CD4-positive, alpha-beta T cell treated with Interleukin-6 for 4 hours (primary cell): ENCODE data around the gene PHF21A.

Experiments
- DNase-seq: peaks from one replicate; pipeline ENCODE4 v3.0.0-alpha.2; 2020; ENCODE audit warnings: mixed read lengths

The PHF21A gene

DNA sequence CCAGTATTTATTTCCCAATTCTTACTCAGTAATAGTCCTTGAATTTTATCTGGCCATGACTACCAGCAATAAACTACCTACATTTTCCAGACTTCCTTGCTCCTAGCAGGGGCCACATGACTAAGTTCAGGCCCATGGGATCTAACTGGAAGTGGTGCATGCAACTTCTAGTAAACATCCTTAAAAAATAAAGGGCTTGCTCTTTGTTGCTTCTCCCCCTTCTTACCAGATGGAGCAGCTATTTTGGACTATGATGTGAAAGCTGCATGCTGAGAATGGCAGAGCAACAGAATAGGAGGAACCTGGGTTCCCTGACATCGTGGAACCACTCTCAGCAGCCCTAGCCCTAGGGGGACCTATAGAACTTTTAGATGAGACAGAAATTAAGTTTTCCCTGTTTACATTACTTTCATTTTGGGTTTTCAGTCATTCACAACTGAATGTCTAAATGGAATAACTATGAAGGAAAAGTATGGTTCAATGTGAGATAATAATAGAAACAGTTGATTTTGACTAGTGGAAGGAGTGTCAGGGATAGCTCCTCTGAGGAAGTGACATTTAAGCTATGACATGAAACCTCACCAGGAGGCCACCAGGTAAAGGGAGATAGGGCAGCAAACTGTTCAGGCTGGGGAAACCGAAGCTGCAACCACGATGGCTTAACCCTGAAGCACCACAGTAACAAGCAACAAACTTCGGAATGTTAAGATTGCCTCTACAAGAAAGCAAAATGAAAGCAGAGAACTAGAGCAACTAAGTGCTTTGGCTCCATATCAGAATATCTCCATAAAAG lies 48.9 kb downstream of the PHF21A start:
- DNase-seq: no peak

DNA sequence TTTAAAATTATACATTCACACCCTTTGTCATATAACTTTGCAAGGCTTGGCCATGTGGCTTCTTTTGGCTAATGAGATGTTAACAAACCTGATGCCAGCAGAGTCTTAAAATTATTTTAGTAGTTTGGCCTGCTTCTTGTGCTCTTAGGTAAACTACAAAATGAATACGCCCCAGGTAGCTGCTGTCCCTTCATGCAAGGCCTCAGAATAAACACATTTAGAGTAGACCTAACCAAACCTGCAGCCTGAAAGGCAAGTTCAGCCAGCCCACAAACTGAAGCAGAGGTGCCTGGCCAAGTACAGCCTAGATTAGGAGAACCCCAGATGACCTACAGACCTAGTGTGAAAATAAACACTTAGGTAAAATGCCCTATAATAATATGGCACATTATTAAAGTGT lies 50.2 kb downstream of the PHF21A start:
- DNase-seq: no peak

DNA sequence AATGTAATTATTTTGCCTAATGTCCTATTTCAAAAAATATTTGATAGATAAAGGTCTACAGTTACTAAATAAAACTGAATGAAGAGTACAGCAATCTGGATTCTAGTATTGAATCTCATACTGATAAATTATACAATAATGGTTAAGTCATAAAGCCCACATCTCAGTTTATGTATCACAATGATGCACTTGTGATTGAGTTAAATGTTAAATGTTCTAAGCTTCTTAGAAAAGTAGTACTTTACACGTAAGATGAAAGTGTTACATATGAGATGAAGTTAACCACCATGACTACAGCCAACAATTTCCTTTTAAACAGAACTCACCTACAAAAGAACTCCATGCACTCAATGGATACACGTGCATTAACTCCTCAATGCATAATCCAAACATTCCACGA lies 51.7 kb downstream of the PHF21A start:
- DNase-seq: no peak

DNA sequence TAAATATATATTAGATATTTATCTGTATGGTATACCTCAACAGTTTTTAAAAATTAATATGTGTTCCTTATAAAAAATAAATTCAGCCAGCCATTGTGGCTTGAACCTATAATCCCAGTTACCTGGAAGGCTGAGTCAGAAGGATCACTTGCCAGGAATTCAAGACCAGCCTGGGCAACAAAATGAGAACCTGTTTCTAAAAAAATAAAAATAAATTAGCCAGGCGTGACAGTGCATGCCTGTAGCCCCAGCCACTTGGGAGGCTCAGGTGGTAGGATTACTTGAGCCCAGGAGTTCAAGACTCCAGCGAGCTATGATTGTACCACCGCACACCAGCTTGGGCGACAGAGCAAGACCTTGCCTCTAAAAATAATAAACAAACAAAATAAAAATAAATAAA lies 54.9 kb downstream of the PHF21A start:
- no peak for DNase-seq

DNA sequence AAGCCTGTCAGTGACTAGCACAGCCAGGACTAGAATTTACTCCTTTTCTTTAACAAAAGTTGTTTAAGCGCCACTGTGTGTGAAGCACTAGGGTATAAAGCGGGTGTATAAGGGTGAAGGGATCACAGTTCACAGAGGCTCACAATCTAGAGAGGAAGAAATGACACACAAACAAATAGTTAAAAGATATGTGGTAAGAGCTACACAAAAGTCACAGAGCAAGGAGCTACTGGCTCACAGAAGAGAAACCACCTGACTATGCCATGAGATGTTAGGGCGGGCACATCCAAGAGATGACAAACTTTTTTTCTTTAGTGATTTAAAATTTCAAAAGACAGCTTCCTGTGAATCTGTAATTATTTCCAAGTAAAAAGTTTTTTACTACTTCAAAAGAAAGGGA lies 55.6 kb downstream of the PHF21A start:
- no peak for DNase-seq

DNA sequence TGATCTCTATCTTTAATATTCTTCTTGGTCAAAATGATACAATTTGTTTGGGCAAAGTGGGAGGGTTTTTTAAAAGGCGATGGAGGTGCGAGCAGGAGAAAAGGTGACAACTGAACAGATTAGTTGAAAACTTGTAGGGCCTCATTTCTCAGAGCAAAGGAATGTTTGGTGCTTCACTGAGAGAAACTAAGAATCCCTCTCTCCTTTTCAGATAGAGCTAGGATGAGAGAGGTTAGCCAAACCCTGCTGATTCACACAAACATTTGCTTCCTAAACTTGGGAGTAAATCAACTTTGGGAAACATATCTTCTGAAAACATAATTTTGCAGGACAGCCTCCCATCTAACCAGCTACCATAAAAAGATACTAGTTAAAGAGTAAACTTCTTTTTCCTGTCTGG lies 57.0 kb downstream of the PHF21A start:
- no peak for DNase-seq

DNA sequence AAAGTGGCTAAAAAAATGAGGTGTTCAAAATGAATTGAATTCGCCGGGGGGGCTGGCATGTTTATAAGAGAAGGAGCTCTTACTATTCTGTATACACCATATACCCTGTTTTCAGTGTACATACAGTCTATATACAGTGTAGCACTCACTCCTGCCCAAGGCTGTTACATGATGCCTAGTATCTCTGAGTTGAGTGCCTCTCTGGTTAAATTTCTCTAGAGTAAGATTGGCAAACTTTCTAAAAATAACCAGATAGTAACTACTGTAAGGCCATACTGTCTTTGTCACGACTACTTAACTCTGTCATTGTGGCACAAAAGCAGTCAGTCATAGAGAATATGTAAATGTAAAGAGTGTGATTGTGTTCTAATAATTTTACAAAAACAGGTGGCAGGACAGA lies 58.1 kb downstream of the PHF21A start:
- DNase-seq: no peak

DNA sequence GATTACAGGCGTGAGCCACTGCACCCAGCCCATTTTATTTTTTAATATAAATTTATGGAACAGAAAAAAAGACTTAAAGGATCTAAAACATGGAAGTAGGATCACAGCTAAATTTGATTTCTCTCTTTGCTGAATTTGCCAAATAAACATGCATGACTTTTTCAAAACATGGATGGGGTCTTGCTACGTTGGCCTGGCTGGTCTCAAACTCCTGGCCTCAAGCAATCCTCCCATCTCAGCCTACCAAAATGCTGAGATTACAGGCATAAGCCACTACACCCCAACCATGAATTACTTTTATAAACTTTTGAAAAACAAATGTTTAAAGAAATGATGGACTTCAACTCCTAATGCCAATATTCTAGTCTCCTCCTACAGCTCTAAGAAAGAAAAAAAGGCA lies 61.2 kb downstream of the PHF21A start:
- DNase-seq: no peak

DNA sequence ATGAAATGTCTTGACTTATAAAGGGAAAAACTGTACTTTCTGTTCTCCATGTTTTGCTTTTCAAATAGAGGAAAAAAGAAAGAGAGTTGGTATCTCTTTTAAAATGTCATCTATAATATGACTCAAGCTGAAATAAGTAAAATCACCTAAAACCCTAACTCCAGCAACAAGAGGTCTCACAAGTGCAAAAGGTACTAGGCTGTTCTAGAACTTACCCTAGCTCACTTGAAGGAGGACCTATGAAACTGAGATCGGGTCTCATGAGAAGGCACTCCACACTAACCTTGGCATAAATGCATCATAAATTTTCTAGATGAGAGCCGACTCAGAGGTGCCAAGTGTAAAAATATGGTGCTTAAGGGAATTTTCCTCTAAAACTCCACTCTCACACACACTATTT lies 63.8 kb downstream of the PHF21A start:
- DNase-seq: no peak

DNA sequence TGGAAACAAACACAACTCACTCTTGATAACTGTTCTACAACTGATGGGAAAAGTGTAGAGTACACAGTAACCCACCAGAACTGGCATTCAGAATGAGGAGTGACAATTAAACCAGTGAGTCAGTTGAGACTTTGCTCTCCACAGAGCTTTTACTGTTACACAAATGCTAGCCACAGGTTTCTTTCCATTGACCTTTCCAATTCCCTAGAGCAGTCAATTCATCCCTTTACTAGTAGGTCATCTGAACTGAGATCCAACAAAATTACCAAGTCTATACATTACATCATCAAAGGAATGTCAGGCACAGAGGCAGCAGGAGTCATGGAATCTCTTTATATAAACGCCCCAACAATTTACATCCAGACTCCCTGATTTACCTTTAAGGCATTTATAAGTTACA lies 65.9 kb downstream of the PHF21A start:
- no peak for DNase-seq

DNA sequence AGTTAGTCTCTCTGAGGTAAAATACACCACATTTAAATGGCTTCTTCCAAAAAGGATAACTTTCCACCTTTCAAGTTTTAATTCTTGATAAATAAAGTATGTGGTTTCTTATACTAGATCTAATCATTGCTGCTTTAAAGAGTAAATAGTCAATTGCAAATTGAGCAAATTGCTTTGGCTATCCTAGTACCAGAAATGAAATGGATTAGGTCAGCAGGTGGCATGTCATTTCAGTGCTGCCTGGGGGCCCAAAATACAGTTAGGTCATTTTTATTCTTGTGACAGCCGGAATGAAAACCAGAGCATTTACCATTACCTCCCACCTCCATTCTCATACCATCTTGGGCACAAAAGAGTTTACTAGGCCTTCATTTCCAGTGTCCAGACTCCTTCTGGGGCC lies 70.2 kb downstream of the PHF21A start:
- DNase-seq: no peak

DNA sequence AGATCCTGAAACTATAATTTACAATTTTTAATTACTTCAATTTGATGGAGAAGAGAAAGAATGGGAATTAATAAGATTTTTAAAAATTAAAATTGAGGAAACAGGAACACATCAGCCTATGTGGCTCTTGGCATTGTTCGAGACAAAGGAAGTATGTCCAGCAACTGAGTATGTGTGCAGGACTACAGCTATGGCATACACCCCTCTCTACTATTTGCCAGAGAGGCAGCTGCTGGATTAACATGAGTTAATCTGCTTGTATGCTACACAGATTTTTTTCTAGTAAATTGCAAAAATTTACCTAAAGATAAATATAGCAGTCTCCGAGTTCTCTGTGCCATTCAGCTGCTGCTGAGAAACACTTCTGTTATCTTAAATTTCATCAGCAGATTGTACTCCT lies 70.6 kb downstream of the PHF21A start:
- no peak for DNase-seq

DNA sequence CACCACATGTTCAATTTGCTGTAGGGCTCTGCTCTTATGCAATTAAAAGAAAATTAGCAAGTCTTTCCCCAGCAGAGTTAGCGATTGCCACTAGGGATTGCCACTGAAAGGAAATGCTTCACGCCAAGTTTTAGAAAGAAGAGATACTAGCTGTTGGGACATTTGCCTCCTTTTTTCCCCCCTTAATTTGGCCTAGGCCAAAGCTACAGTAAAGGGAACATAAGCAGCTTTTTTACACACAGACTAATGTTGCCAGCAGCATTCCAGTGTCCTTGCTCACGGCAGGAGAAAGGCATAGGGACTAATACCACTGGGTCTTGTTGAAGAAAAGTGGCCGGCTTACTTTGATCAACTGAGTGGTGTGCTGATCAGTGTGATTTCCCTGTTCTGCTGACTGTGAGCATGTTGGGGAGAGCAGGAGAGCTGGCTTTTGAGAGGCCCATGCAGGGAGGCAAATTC lies 71.2 kb downstream of the PHF21A start:
- no peak for DNase-seq

DNA sequence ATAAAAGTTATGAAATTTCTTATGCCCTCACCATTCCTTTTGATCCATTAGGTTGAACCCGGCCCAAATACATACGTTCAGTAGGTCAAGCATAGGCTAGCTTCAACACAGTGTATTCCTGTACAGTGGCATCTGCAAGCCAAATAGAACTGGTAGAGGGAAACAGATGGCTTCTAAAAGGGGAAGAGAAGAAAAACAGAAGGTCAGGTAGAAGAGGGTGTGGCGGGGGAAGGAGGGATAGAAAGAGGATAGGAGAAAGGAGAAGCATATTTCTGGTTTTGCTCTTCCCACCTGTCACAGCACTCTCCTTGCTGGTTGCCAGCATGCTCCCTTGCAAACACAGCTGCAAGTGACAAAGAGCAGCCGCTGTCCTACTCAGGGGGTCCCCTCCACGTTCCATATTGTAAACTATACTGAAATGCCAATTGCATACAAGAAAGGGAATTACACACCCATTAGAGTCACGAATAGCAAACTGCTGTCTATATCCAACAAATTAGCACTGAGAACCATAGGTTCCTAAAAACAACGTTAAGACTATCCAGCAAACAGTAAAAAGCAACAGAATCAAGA lies 71.8 kb downstream of the PHF21A start:
- no peak for DNase-seq

DNA sequence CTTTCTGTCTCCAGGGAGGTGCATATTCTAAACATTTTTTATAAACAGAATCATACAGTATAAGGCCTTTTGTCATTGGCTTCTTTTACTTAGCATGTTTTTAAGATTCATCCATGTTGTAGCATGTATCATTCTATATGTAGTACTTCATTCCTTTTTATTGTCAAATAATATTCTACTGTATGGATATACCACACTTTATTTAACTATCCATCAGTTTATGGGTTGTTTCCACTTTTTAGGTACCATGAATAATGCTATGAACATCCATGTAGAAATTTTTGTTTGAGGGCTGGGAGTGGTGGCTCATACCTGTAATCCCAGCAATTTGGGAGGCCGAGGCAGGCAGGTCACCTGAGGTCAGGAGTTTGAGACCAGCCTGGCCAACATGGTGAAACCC lies 73.1 kb downstream of the PHF21A start:
- DNase-seq: no peak

DNA sequence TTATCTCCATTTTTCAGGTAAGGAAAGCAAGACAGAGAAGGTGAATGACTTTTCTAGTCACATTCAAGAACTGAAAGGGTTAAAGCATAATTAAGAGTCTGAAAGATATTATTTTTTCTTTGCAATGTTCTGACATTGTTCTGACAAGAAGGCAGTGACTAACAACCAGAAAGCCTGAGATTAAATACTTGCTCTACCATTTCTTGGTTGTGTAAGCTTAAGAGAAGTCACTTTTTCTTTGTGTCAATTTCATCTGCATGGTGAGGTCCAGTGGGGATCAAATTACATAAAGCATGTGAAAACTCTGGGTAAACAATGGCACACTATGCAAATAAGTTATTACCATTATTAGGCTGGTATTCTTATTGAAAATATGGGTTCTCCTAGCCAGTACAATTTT lies 73.7 kb downstream of the PHF21A start:
- DNase-seq: no peak

DNA sequence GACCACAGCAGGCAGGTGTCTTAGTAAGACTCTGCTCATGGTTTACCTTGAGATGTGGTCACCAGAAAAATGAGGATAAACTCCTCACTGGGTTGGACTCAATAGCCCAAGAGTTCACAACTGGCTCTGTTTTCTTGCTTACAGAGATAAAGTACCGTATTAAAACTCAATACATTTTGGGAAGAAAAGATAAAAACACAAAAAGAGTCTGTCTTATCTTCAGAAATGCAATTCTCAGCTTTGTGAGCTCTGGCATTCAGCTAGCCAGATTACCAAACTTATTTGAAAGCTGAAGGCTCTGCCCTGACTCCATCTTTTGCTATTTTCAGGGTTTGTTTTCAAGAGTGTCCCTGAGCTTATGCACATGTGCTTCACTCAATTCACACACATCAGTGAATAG lies 75.4 kb downstream of the PHF21A start:
- no peak for DNase-seq

DNA sequence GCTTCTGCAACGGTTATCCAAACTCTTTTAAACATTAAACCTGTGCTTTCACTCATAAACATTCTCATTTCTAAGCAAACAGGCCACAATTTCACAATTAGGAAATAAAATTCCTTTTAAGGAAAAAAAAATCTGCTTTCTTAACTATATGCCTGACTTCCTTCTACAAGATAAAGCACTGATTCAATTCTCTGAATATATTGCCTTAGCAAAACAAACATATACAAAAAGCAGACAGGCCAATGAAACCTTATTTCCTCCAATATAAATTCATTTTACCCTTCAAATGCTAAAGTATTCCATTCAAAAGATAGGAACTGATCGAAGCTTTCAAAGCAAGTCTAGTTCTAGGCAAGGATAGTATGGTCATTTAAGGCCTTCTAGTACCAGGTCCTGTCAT lies 76.7 kb downstream of the PHF21A start:
- DNase-seq: no peak

DNA sequence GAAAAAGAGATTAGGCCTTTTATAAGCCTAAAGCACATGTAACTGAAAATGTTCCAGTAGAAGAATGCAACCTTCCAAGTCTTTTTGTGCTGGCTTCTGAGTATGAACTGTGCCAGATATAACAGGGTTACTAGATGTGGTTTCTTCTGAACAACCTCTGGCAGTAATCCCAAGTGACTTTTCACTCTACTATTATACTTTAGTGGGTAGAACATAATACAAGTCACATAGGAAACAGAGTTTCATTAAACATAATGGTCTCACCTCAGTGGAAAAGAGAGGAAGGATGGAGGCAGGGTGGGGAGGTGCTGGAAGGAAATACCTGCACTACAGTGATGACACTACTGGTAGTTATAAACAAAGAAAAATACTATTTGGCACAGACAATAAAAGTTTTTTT lies 81.3 kb downstream of the PHF21A start:
- DNase-seq: no peak

DNA sequence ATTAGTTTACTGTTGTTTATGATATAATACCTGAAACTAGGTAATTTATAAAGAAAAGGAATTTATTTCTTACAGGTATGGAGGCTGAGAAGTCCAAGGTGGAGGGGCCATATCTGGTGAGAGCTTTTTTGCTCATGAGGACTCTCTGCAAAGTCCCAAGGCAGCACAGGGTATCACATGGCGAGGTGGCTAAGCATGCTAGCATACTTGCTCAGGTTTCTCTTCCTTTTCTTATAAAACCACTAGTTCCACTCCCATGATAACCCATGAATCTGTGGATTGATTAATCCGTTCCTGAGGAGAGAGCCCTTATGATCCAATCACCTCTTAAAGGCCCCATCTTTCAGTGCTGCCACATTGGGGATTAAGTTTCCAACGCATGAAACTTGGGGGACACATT lies 82.7 kb downstream of the PHF21A start:
- DNase-seq: no peak

DNA sequence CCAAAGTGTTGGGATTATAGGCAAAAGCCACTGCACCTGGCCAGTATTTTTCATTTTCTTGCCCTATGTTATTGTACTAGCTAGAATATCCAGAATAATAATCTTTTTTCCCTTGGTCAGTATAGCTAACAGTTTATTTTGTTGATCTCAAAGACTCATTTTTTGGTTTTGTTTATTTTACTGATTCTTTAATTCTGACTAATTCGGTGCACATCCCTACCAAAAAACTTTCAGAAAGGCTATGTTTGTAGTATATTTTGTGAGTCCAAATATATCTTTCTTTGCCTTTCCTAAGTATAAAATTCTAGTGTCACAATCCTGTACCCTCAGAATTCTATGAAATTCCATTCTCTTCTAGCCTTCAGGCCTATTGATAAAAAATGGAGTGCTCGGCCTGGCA lies 84.3 kb downstream of the PHF21A start:
- no peak for DNase-seq

DNA sequence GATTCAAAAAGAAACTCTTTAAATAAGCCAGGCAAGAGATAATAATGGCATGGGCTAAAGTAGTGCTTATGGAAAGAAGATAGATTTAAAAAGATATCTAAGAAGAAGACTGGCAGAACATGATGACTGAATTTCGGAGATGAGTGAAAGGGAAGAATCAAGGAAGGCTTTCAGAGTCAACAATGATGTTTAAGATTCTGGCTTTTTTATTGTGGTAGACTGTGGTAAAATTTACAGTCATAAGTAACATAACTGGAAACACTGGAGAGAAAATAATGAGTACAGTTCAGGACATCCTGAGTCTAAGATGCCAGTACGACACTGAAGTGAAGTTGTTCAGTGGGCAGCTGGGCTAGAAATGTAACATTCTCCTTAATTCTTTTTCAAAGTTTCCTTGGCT lies 85.2 kb downstream of the PHF21A start:
- no peak for DNase-seq

DNA sequence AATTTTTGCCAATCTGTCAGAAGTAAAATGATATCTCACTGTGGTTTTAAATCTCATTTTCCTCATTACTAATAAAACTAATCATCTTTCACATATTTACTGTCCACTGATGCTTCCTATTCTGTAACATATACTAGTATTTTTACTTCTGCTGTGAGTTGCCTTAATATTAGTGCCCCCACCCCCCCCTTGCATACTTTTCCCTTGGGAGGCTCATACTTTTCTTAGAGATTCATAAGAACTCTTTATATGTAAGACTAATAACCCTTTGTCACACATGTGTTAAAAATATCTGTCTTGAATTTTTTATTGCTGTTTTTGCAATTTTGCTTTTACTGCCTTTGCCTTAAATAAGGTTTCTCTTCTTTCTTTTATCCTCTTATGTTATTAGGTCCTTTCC lies 87.2 kb downstream of the PHF21A start:
- no peak for DNase-seq

DNA sequence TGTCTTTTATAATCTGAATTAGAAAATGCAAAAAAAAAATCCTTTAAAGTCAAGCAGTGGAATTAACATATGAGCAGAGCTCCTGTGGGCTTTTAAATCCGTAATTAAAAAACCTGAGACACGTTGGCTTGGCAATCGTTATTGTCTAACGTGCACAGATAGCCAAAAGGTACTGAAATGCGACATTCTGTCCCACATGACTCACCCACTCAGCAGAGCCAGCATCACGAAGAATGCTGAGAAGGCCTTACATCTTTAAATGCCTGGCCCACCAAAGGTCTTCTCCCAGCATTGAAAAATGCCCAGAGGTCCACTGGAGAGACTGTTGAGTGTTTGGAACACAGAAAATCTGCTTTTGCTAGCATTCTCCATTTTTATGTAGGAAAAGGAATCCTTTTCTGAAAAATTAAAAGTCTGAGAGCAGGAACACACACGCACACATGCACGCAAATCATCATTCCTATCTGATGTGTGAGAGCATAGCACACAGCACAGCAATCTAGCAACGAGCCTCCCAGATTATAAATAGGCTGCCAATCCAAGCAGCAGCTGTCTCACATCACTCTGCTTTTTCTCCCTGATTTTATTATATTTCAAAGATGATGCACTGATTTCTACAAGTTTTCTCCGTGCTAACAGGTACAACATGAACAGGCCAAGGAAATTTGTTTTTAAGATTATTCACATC lies 94.5 kb downstream of the PHF21A start:
- no peak for DNase-seq
